ENCODE data around the gene ARPP21. TPM values are rescaled to one million over a fixed set of nuclear protein-coding genes. Genes with fewer than 3 reads are reported as not detected.

ARPP21 gene
- total RNA-seq, 4 donors from 2014 or later: 0.28 to 1.6 TPM; not detected in 2

- ATAC-seq (ENCODE audit: low FRiP score) (no peak), DNase-seq (ENCODE audit: low spot score) (no peak)
- no peak for TF ChIP-seq CTCF (IDR thresholded peaks at IDR 0.05)
Measured at GRCh38 chr3:35772381-35773015, 133.2 kb downstream of the ARPP21 start.

- no peak for ATAC-seq (ENCODE audit: low FRiP score)
Measured at GRCh38 chr3:35773417-35773816, 134.1 kb downstream of the ARPP21 start.

GRCh38 chr3:35776346-35776745, 137.0 kb downstream of the ARPP21 start:
- ATAC-seq (ENCODE audit: low FRiP score): no peak
- no peak for DNase-seq (ENCODE audit: low spot score)
- TF ChIP-seq CTCF (IDR thresholded peaks at IDR 0.05): no peak

More at GRCh38 chr3:35773417-35773816, 134.1 kb downstream of the ARPP21 start:
- no peak for DNase-seq (ENCODE audit: low spot score)
- no peak for TF ChIP-seq CTCF (IDR thresholded peaks at IDR 0.05)

GRCh38 chr3:35777065-35777464, 137.7 kb downstream of the ARPP21 start:
- no peak for ATAC-seq (ENCODE audit: low FRiP score)
- no peak for TF ChIP-seq CTCF (IDR thresholded peaks at IDR 0.05)
- DNase-seq (ENCODE audit: low spot score): no peak

GRCh38 chr3:35777563-35778554, 138.5 kb downstream of the ARPP21 start:
- DNase-seq (ENCODE audit: low spot score) (no peak), ATAC-seq (ENCODE audit: low FRiP score) (no peak)
- TF ChIP-seq CTCF (IDR thresholded peaks at IDR 0.05): no peak

- ATAC-seq (ENCODE audit: low FRiP score) (no peak), DNase-seq (ENCODE audit: low spot score) (no peak)
- TF ChIP-seq CTCF (IDR thresholded peaks at IDR 0.05): no peak
Measured at GRCh38 chr3:35779611-35780010, 140.3 kb downstream of the ARPP21 start.
